Medulla oblongata (tissue), 1 donor: ENCODE results near the gene SYNJ1.
"Not testable (repeated sequence)": the region's sequence is repeated elsewhere in the genome, so short reads cannot be mapped to it uniquely, and the experiment has no call there.

Experiments
- DNase-seq: peaks from one replicate; pipeline ENCODE4 v3.0.0-alpha.2; 2015; ENCODE audit errors: extremely low spot score

Gene SYNJ1

GRCh38 chr21:32739946-32740345 lies 12.1 kb upstream of the SYNJ1 start:
- no peak for DNase-seq

GRCh38 chr21:32736083-32736482 lies 8.3 kb upstream of the SYNJ1 start:
- DNase-seq, result not testable (repeated sequence)

- no peak for DNase-seq
Observed at GRCh38 chr21:32735524-32735923, 7.7 kb upstream of the SYNJ1 start.

- DNase-seq, result no peak
Observed at GRCh38 chr21:32733990-32734613, 6.3 kb upstream of the SYNJ1 start.

GRCh38 chr21:32733356-32733755 lies 5.5 kb upstream of the SYNJ1 start:
- no peak for DNase-seq

GRCh38 chr21:32732544-32732943 lies 4.7 kb upstream of the SYNJ1 start:
- DNase-seq, result no peak

GRCh38 chr21:32728848-32729247 lies 1.0 kb upstream of the SYNJ1 start:
- DNase-seq, result peak; percentile 17

GRCh38 chr21:32728456-32728839 lies 635 bp upstream of the SYNJ1 start:
- peak; percentile 59 for DNase-seq

- DNase-seq, result peak; percentile 41
Observed at GRCh38 chr21:32726839-32727686, 750 bp downstream of the SYNJ1 start.

GRCh38 chr21:32719085-32719484 lies 8.7 kb downstream of the SYNJ1 start:
- no peak for DNase-seq

- DNase-seq, result no peak
Observed at GRCh38 chr21:32717851-32718316, 9.9 kb downstream of the SYNJ1 start.

GRCh38 chr21:32716486-32716885 lies 11.3 kb downstream of the SYNJ1 start:
- DNase-seq, result no peak

- no peak for DNase-seq
Observed at GRCh38 chr21:32713726-32714125, 14.1 kb downstream of the SYNJ1 start.

- DNase-seq, result no peak
Observed at GRCh38 chr21:32712641-32713040, 15.2 kb downstream of the SYNJ1 start.

- DNase-seq, result no peak
Observed at GRCh38 chr21:32712043-32712442, 15.8 kb downstream of the SYNJ1 start.

GRCh38 chr21:32710987-32711386 lies 16.8 kb downstream of the SYNJ1 start:
- no peak for DNase-seq

GRCh38 chr21:32710069-32710784 lies 17.6 kb downstream of the SYNJ1 start:
- DNase-seq, result no peak

GRCh38 chr21:32708069-32708468 lies 19.7 kb downstream of the SYNJ1 start:
- no peak for DNase-seq

- no peak for DNase-seq
Observed at GRCh38 chr21:32705901-32706300, 21.9 kb downstream of the SYNJ1 start.

GRCh38 chr21:32705139-32705538 lies 22.7 kb downstream of the SYNJ1 start:
- no peak for DNase-seq

GRCh38 chr21:32702702-32703101 lies 25.1 kb downstream of the SYNJ1 start:
- no peak for DNase-seq

- DNase-seq, result no peak
Observed at GRCh38 chr21:32698971-32699693, 28.7 kb downstream of the SYNJ1 start.
